Bronchial smooth muscle cell (primary cell): Measurements from ENCODE around the gene PCDHB10. TPM values are rescaled to one million over a fixed set of nuclear protein-coding genes. Genes with fewer than 3 reads are reported as not detected.

Experiments used
- total RNA-seq: library from RNA; depleted of rRNA; stranded (reverse); fragments of >200 nt; gene quantifications from 2 replicates; pipeline ENCODE4 v1.2.1, GENCODE V29; 2014

PCDHB10 gene
- total RNA-seq: 0.47 and 1.4 TPM in 2 replicates

GRCh38 chr5:141192110-141192725 is at the start of gene PCDHB10:
Gene PCDHB10 (plus strand): TSS chr5:141192353. CDS start chr5:141192553, 200 bp downstream.

GRCh38 chr5:141149812-141150211 is 42.3 kb upstream of the PCDHB10 start, which contains the start of gene PCDHB6:
Gene PCDHB6 (plus strand): TSS chr5:141150057. CDS start chr5:141150258, 201 bp downstream.

GRCh38 chr5:141172381-141173204 is 19.6 kb upstream of the PCDHB10 start, which contains the start of gene PCDHB7:
Gene PCDHB7 (plus strand): TSS chr5:141172644. CDS start chr5:141172836, 192 bp downstream.

GRCh38 chr5:141177577-141178191 is 14.5 kb upstream of the PCDHB10 start, which contains the start of gene PCDHB8:
Gene PCDHB8 (plus strand): TSS chr5:141177790. CDS start chr5:141178035, 245 bp downstream.

GRCh38 chr5:141182248-141182647 is 9.9 kb upstream of the PCDHB10 start, which contains the start of gene PCDHB16:
Gene PCDHB16 (plus strand): TSS chr5:141182387. CDS start chr5:141182560, 173 bp downstream.

GRCh38 chr5:141186897-141187512 is 5.1 kb upstream of the PCDHB10 start, which contains the start of gene PCDHB9:
Gene PCDHB9 (plus strand): TSS chr5:141187161. CDS start chr5:141187319, 158 bp downstream.

GRCh38 chr5:141199359-141200235 is 7.4 kb downstream of the PCDHB10 start, which contains the start of gene PCDHB11:
Gene PCDHB11 (plus strand): TSS chr5:141199627. CDS start chr5:141199775, 148 bp downstream.

GRCh38 chr5:141208478-141208877 is 16.3 kb downstream of the PCDHB10 start, which contains the start of gene PCDHB12:
Gene PCDHB12 (plus strand): TSS chr5:141208719. CDS start chr5:141208908, 189 bp downstream.

GRCh38 chr5:141213656-141214339 is 21.6 kb downstream of the PCDHB10 start, which contains the start of gene PCDHB13:
Gene PCDHB13 (plus strand): TSS chr5:141213919. CDS start chr5:141214124, 205 bp downstream.

GRCh38 chr5:141223112-141223783 is 31.1 kb downstream of the PCDHB10 start, which contains the start of gene PCDHB14:
Gene PCDHB14 (plus strand): TSS chr5:141223343. CDS start chr5:141223506, 163 bp downstream.

Other genes with a start within 250 kb of the PCDHB10 start
- gene PCDHAC2, start 225.9 kb upstream of the PCDHB10 start, total RNA-seq: under 0.01 and 0.09 TPM in 2 replicates
- gene PCDHB1, start 141.0 kb upstream of the PCDHB10 start, total RNA-seq: not detected in 2 replicates
- 1.3 and 8.4 TPM in 2 replicates for gene PCDHB2, start 97.7 kb upstream of the PCDHB10 start, total RNA-seq
- gene PCDHB3, start 91.9 kb upstream of the PCDHB10 start, total RNA-seq: 0.16 and 0.52 TPM in 2 replicates
- gene PCDHB4, start 70.5 kb upstream of the PCDHB10 start, total RNA-seq: 0.94 TPM in 1 of 2 replicates, not detected in the other
- 0.32 and 3.3 TPM in 2 replicates for gene PCDHB5, start 57.1 kb upstream of the PCDHB10 start, total RNA-seq
- 0.16 and 0.17 TPM in 2 replicates for gene PCDHB6, start 42.3 kb upstream of the PCDHB10 start, total RNA-seq
- gene PCDHB7, start 19.7 kb upstream of the PCDHB10 start, total RNA-seq: 0.32 and 0.60 TPM in 2 replicates
- gene PCDHB8, start 14.6 kb upstream of the PCDHB10 start, total RNA-seq: 0.32 and 0.69 TPM in 2 replicates
- gene PCDHB16, start 10.0 kb upstream of the PCDHB10 start, total RNA-seq: 0.16 and 2.1 TPM in 2 replicates
- 0.16 and 0.69 TPM in 2 replicates for gene PCDHB9, start 5.2 kb upstream of the PCDHB10 start, total RNA-seq
- gene PCDHB11, start 7.3 kb downstream of the PCDHB10 start, total RNA-seq: 0.16 and 0.69 TPM in 2 replicates
- 0.16 and 0.86 TPM in 2 replicates for gene PCDHB12, start 16.4 kb downstream of the PCDHB10 start, total RNA-seq
- gene PCDHB13, start 21.6 kb downstream of the PCDHB10 start, total RNA-seq: 0.32 and 0.94 TPM in 2 replicates
- 0.63 and 2.6 TPM in 2 replicates for gene PCDHB14, start 31.0 kb downstream of the PCDHB10 start, total RNA-seq
- gene PCDHB15, start 53.0 kb downstream of the PCDHB10 start, total RNA-seq: 0.32 and 0.60 TPM in 2 replicates
- gene SLC25A2, start 111.7 kb downstream of the PCDHB10 start, total RNA-seq: 0.32 TPM in 1 of 2 replicates, not detected in the other
- 67.1 and 89.5 TPM in 2 replicates for gene TAF7, start 128.4 kb downstream of the PCDHB10 start, total RNA-seq
- 1.3 and 1.9 TPM in 2 replicates for gene PCDHGA1, start 138.2 kb downstream of the PCDHB10 start, total RNA-seq
- 2.3 and 4.9 TPM in 2 replicates for gene PCDHGA2, start 146.4 kb downstream of the PCDHB10 start, total RNA-seq
- 1.0 and 1.9 TPM in 2 replicates for gene PCDHGA3, start 151.5 kb downstream of the PCDHB10 start, total RNA-seq
- gene PCDHGB1, start 157.7 kb downstream of the PCDHB10 start, total RNA-seq: 1.5 and 3.8 TPM in 2 replicates
- 1.1 and 4.7 TPM in 2 replicates for gene PCDHGA4, start 162.7 kb downstream of the PCDHB10 start, total RNA-seq
- 3.0 and 4.1 TPM in 2 replicates for gene PCDHGB2, start 167.6 kb downstream of the PCDHB10 start, total RNA-seq
- gene PCDHGA5, start 171.8 kb downstream of the PCDHB10 start, total RNA-seq: 1.6 and 2.0 TPM in 2 replicates
- 5.1 and 5.4 TPM in 2 replicates for gene PCDHGB3, start 177.9 kb downstream of the PCDHB10 start, total RNA-seq
- gene PCDHGA6, start 181.5 kb downstream of the PCDHB10 start, total RNA-seq: 2.4 and 3.9 TPM in 2 replicates
- gene PCDHGA7, start 190.4 kb downstream of the PCDHB10 start, total RNA-seq: 5.7 and 11.5 TPM in 2 replicates
- 26.7 and 34.0 TPM in 2 replicates for gene PCDHGB4, start 195.3 kb downstream of the PCDHB10 start, total RNA-seq
- 3.5 and 4.4 TPM in 2 replicates for gene PCDHGA8, start 200.3 kb downstream of the PCDHB10 start, total RNA-seq
- 33.0 and 33.1 TPM in 2 replicates for gene PCDHGB5, start 205.6 kb downstream of the PCDHB10 start, total RNA-seq
- 2.9 and 3.8 TPM in 2 replicates for gene PCDHGA9, start 210.4 kb downstream of the PCDHB10 start, total RNA-seq
- gene PCDHGB6, start 215.7 kb downstream of the PCDHB10 start, total RNA-seq: 3.0 and 3.7 TPM in 2 replicates
- 2.3 and 7.1 TPM in 2 replicates for gene PCDHGA10, start 220.6 kb downstream of the PCDHB10 start, total RNA-seq
- gene PCDHGB7, start 225.3 kb downstream of the PCDHB10 start, total RNA-seq: 5.2 and 9.9 TPM in 2 replicates
- gene PCDHGA11, start 228.7 kb downstream of the PCDHB10 start, total RNA-seq: 7.0 and 12.0 TPM in 2 replicates
- gene PCDHGA12, start 238.2 kb downstream of the PCDHB10 start, total RNA-seq: 7.4 and 15.8 TPM in 2 replicates